Peyer's patch (tissue), 4 donors: ENCODE results near the gene EIF4E2.

Source experiments
- CTCF ChIP-seq, 6 experiments: fragments of 450-650 bp in 4 of 6; fragments of 200-600 bp in 2 of 6; sonication (generic) in 1 of 6; IDR thresholded peaks; one replicate each; pipeline ENCODE4 v1.5.1; 2017 to 2019; ENCODE audit warnings: antibody characterized with exemption in 6 of 6, mild to moderate bottlenecking in 3 of 6, moderate library complexity in 1 of 6
- POLR2A ChIP-seq, 2 donors: fragments of 450-650 bp; IDR thresholded peaks; one replicate each; pipeline ENCODE4 v1.5.1; 2017; ENCODE audit warnings: antibody characterized with exemption in 2 of 2, mild to moderate bottlenecking in 2 of 2, moderate library complexity in 2 of 2

DNA sequence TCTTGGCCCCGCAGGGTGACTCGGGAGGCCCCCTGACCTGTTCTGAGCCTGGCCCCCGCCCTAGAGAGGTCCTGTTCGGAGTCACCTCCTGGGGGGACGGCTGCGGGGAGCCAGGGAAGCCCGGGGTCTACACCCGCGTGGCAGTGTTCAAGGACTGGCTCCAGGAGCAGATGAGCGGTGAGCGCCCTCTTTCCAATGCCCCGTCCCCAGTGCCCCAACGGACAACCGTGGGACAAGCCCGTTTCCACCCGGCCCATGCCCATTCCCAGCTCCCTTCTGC, 27.1 kb upstream of the EIF4E2 start:
- TF ChIP-seq CTCF (IDR thresholded peaks at IDR 0.05) (no peak), POLR2A (IDR thresholded peaks at IDR 0.05) (no peak)
